Neural progenitor cell (in vitro differentiated cells): ENCODE data around the gene DNMT3L. TPM values are rescaled to one million over a fixed set of nuclear protein-coding genes. Genes with fewer than 3 reads are reported as not detected.

Source experiments
- DNase-seq: peaks from one replicate; pipeline ENCODE4 v3.0.0-alpha.2; 2016; ENCODE audit warnings: low spot score
- H2AFZ ChIP-seq: fragments of 200-600 bp; sonication (generic); replicated peaks from 2 replicates; pipeline ENCODE4 v1.6.1; 2016; ENCODE audit warnings: antibody characterized with exemption
- H3F3A ChIP-seq: fragments of 200-600 bp; sonication (generic); 2 replicates; pipeline ENCODE4 v1.6.1; 2016; ENCODE audit warnings: antibody characterized with exemption, low read depth
- H3K27ac ChIP-seq: fragments of 200-600 bp; sonication (generic); 2 replicates; pipeline ENCODE4 v1.5.1; 2016; ENCODE audit warnings: mild to moderate bottlenecking
- H3K27me3 ChIP-seq: fragments of 200-600 bp; sonication (generic); 2 replicates; pipeline ENCODE4 v1.6.1; 2016; ENCODE audit warnings: mild to moderate bottlenecking, moderate library complexity
- H3K36me3 ChIP-seq: fragments of 200-600 bp; sonication (generic); 2 replicates; pipeline ENCODE4 v1.5.1; 2016
- H3K4me1 ChIP-seq: fragments of 200-600 bp; sonication (generic); 2 replicates; pipeline ENCODE4 v1.6.1; 2016; ENCODE audit warnings: mixed run types
- H3K4me2 ChIP-seq: fragments of 200-600 bp; sonication (generic); 2 replicates; pipeline ENCODE4 v1.6.1; 2016
- H3K4me3 ChIP-seq: fragments of 200-600 bp; sonication (generic); 2 replicates; pipeline ENCODE4 v1.5.1; 2016
- H3K79me2 ChIP-seq: fragments of 200-600 bp; sonication (generic); 2 replicates; pipeline ENCODE4 v1.6.1; 2016; ENCODE audit warnings: low read depth
- H3K9ac ChIP-seq: fragments of 200-600 bp; sonication (generic); 2 replicates; pipeline ENCODE4 v1.6.1; 2016
- H3K9me3 ChIP-seq: fragments of 200-600 bp; sonication (generic); 2 replicates; pipeline ENCODE4 v1.5.1; 2016; ENCODE audit warnings: low read depth
- H4K20me1 ChIP-seq: fragments of 200-600 bp; sonication (generic); 2 replicates; pipeline ENCODE4 v1.6.1; 2016; ENCODE audit warnings: low read depth
- H3K27ac Mint-ChIP-seq: 3 replicates; pipeline ENCODE4 v1.8.0; 2021; ENCODE audit warnings: mixed read lengths
- H3K27me3 Mint-ChIP-seq: 2 replicates; pipeline ENCODE4 v1.8.0; 2022; ENCODE audit warnings: low read depth, mild to moderate bottlenecking, inconsistent platforms, moderate library complexity, mixed read lengths; ENCODE audit not compliant: insufficient read depth
- H3K36me3 Mint-ChIP-seq: 3 replicates; pipeline ENCODE4 v1.8.0; 2021; ENCODE audit warnings: mixed read lengths
- H3K4me1 Mint-ChIP-seq: 3 replicates; pipeline ENCODE4 v1.8.0; 2021; ENCODE audit warnings: mixed read lengths
- H3K4me3 Mint-ChIP-seq: 3 replicates; pipeline ENCODE4 v1.8.0; 2021; ENCODE audit warnings: mild to moderate bottlenecking, moderate library complexity, mixed read lengths
- H3K9me3 Mint-ChIP-seq: 3 replicates; pipeline ENCODE4 v1.8.0; 2020; ENCODE audit warnings: mixed read lengths
- CTCF ChIP-seq: fragments of 200-600 bp; sonication (generic); IDR thresholded peaks from 2 replicates; pipeline ENCODE4 v1.5.1; 2017; ENCODE audit warnings: antibody characterized with exemption, mild to moderate bottlenecking
- EZH2 ChIP-seq: fragments of 200-600 bp; sonication (generic); IDR thresholded peaks from 2 replicates; pipeline ENCODE4 v1.6.1; 2017; ENCODE audit warnings: antibody characterized with exemption, mild to moderate bottlenecking, moderate library complexity
- EZH2phosphoT487 ChIP-seq: fragments of 200-600 bp; sonication (generic); IDR thresholded peaks from 2 replicates; pipeline ENCODE4 v1.6.1; 2017; ENCODE audit warnings: antibody characterized with exemption
- total RNA-seq: library from RNA; depleted of rRNA; stranded (reverse); fragments of >200 nt; gene quantifications from 2 replicates; pipeline ENCODE4 v1.2.3, GENCODE V29; 2015; ENCODE audit warnings: low replicate concordance

Gene DNMT3L
- total RNA-seq, 1 donor from 2014 or later: not detected

- peaks cover 22% of the 10 kb centered on the region for H3K27me3 ChIP-seq
- H3F3A ChIP-seq: peaks cover 20% of the 10 kb centered on the region
- TF ChIP-seq EZH2phosphoT487 (no peak), EZH2 (no peak), CTCF (no peak)
- peak overlapping the region; percentile 89 for H3K4me3 ChIP-seq
- H4K20me1 ChIP-seq: peaks cover 53% of the 10 kb centered on the region
- Mint-ChIP-seq H3K4me3 (peak overlapping the region; percentile 87), H3K27me3 (peaks cover 2% of the 10 kb centered on the region), H3K9me3 (no peaks in the 10 kb centered on the region), H3K27ac (no peak overlapping the region), H3K4me1 (peaks cover 36% of the 10 kb centered on the region), H3K36me3 (no peaks in the 10 kb centered on the region)
- H2AFZ ChIP-seq: no peak overlapping the region
- H3K4me1 ChIP-seq: peaks cover 26% of the 10 kb centered on the region
- no peak for DNase-seq
- H3K4me2 ChIP-seq: peak overlapping the region; percentile 86
- H3K9ac ChIP-seq: no peak overlapping the region
- H3K27ac ChIP-seq: no peak overlapping the region
- no peaks in the 10 kb centered on the region for H3K9me3 ChIP-seq
- H3K36me3 ChIP-seq: no peaks in the 10 kb centered on the region
- peaks cover 16% of the 10 kb centered on the region for H3K79me2 ChIP-seq
Measured at GRCh38 chr21:44301141-44301540, 39.4 kb upstream of the DNMT3L start.

GRCh38 chr21:44300262-44300959 lies 38.7 kb upstream of the DNMT3L start:
- peaks cover 50% of the 10 kb centered on the region for H4K20me1 ChIP-seq
- H3K4me1 Mint-ChIP-seq: peaks cover 36% of the 10 kb centered on the region
- no peak overlapping the region for H3K27ac ChIP-seq
- peaks cover 20% of the 10 kb centered on the region for H3F3A ChIP-seq
- H3K4me2 ChIP-seq: peak overlapping the region; percentile 86
- H3K4me3 ChIP-seq: peak overlapping the region; percentile 89
- H3K9me3 Mint-ChIP-seq: no peaks in the 10 kb centered on the region
- H3K79me2 ChIP-seq: peaks cover 16% of the 10 kb centered on the region
- H2AFZ ChIP-seq: peak overlapping the region; percentile 72
- H3K27me3 Mint-ChIP-seq: peaks cover 2% of the 10 kb centered on the region
- H3K36me3 Mint-ChIP-seq: no peaks in the 10 kb centered on the region
- DNase-seq: peak; percentile 60
- H3K27ac Mint-ChIP-seq: no peak overlapping the region
- no peak for TF ChIP-seq EZH2phosphoT487
- no peak for TF ChIP-seq CTCF
- no peak for TF ChIP-seq EZH2
- peak overlapping the region; percentile 87 for H3K4me3 Mint-ChIP-seq
- H3K9ac ChIP-seq: no peak overlapping the region
- H3K4me1 ChIP-seq: peaks cover 26% of the 10 kb centered on the region
- peaks cover 22% of the 10 kb centered on the region for H3K27me3 ChIP-seq
- H3K9me3 ChIP-seq: no peaks in the 10 kb centered on the region
- no peaks in the 10 kb centered on the region for H3K36me3 ChIP-seq

GRCh38 chr21:44299458-44300261 lies 38.0 kb upstream of the DNMT3L start, which contains the start of gene PFKL:
TSS of gene PFKL (plus strand) at chr21:44300053. CDS start at chr21:44300106, 53 bp downstream.
- peak; percentile 81 for DNase-seq
- Histone ChIP-seq H3K27me3 (peaks cover 22% of the 10 kb centered on the region), H3K36me3 (no peaks in the 10 kb centered on the region), H3F3A (peaks cover 20% of the 10 kb centered on the region), H3K79me2 (peaks cover 12% of the 10 kb centered on the region), H3K4me2 (peak within 1 kb of the TSS; percentile 86), H3K4me3 (peak within 1 kb of the TSS; percentile 89), H3K9me3 (no peaks in the 10 kb centered on the region), H3K4me1 (peaks cover 23% of the 10 kb centered on the region), H2AFZ (peak within 1 kb of the TSS; percentile 72), H4K20me1 (peaks cover 43% of the 10 kb centered on the region), H3K9ac (no peak within 1 kb of the TSS), H3K27ac (no peak within 1 kb of the TSS)
- peaks cover 2% of the 10 kb centered on the region for H3K27me3 Mint-ChIP-seq
- H3K27ac Mint-ChIP-seq: peak within 1 kb of the TSS; percentile 53
- H3K4me3 Mint-ChIP-seq: peak within 1 kb of the TSS; percentile 91
- H3K4me1 Mint-ChIP-seq: peaks cover 31% of the 10 kb centered on the region
- TF ChIP-seq CTCF (no peak), EZH2phosphoT487 (peak; percentile 53), EZH2 (peak; percentile 61)
- H3K36me3 Mint-ChIP-seq: no peaks in the 10 kb centered on the region
- H3K9me3 Mint-ChIP-seq: no peaks in the 10 kb centered on the region
